Occipital lobe (tissue), 2 donors: ENCODE results near the gene TNKS2. TPM values are rescaled to one million over a fixed set of nuclear protein-coding genes. Genes with fewer than 3 reads are reported as not detected.
"Not testable (repeated sequence)": the region's sequence is repeated elsewhere in the genome, so short reads cannot be mapped to it uniquely, and the experiment has no call there.

ENCODE experiments used
- DNase-seq: peaks from one replicate; lab custom pipeline; 2025; lab: John Stamatoyannopoulos, UW
- total RNA-seq: library from RNA; depleted of rRNA; stranded (reverse); fragments of >200 nt; gene quantifications from one replicate; pipeline ENCODE4 v1.2.3, GENCODE V29; 2014

TNKS2 gene
- total RNA-seq, 1 donor from 2014 or later, result 151 TPM

- DNase-seq, result peak; percentile 12
These were observed 1.7 kb upstream of the TNKS2 start for GRCh38 chr10:91796331-91797047.

- DNase-seq, result no peak
These were observed 1.1 kb upstream of the TNKS2 start for GRCh38 chr10:91797048-91797690.

DNA sequence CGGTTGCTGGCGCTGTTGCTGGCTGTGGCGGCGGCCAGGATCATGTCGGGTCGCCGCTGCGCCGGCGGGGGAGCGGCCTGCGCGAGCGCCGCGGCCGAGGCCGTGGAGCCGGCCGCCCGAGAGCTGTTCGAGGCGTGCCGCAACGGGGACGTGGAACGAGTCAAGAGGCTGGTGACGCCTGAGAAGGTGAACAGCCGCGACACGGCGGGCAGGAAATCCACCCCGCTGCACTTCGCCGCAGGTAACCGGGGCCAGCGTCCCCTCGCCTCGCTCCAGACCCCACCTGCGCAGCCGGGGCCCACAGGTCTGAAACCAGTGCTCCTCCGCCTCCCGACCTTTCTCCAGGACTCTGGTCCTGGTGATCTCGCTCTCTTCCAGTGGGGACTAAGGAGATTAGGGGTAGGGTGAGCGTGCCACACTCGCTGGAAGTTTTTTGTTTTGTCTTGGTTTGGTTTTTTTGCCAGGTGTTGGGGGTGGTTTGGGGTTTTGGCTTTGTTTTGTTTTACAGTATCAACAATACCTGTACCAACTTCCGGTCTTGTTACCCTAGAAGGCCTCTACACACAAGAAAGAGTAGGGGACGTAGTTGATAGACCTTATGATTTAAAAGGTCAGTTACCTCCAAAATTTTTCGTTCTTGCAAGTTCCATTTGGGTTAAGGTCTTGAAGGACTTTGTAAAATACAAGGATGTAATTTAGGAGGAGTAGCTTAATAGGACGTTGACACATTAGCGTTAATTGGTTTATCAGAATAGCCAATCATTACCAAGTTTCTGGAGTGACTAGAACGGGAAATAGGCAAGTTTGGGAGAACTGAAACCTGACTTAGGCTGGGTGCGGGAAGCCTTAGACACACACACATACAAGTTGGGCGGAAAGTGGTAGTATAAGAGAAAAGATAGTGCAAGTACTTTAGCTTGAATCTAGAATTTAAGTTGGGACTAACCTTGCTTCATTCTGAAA lies 704 bp downstream of the TNKS2 start:
- DNase-seq, result no peak

DNA sequence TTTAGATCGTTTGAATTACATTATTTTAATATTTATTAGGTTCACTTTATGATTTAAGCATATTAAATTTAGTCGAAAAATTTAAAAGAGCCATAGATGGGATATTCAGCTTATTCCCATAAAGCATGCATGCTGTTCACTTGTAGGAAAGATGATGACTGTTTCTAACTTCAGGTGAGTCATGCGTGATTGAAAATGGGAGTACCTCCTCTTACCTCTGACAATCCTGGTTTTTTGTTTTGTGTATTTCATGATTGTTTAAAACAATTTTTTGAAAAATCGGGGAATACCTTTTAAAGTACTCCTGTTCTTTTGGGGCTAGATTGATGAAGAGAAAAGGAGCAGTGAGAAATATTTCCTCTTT lies 1.4 kb downstream of the TNKS2 start:
- DNase-seq, result no peak

- no peak for DNase-seq
These were observed 2.0 kb downstream of the TNKS2 start for GRCh38 chr10:91800182-91800581.

- no peak for DNase-seq
These were observed 2.5 kb downstream of the TNKS2 start for GRCh38 chr10:91800756-91801155.

DNA sequence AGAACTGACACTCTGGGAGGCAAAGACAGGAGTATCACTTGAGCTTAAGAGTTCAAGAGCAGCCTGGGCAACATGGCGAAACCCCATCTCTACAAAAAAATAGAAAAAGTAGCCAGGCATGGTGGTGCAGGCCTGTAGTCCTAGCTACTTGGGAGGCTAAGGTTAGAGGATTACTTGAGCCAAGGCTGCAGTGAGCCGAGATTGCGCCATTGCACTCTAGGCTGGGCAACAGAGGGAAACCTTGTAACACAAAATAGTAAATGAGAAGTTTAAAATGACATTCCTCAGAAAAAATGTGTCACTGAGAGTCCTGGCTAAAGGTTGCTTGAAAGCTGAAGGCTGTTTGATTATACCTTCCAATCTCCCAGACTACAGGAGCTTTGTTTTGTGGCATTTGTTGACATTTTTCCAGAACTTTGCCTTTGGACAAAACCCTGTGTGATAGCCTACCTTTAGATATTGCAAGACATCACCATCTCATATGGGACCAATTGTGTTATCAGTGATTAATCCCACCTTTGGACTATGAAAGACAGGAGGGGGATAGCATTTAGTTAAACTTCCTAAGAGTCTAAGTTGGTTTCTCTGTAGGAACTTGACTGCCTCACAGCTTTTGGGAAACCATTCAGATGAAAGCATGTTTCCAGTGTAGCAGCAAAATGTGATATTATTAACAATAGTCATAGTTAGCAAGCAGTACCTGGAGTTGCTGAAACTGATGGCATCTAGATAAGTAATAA lies 5.3 kb downstream of the TNKS2 start:
- DNase-seq, result no peak

GRCh38 chr10:91804126-91804510 lies 5.9 kb downstream of the TNKS2 start:
- no peak for DNase-seq

DNA sequence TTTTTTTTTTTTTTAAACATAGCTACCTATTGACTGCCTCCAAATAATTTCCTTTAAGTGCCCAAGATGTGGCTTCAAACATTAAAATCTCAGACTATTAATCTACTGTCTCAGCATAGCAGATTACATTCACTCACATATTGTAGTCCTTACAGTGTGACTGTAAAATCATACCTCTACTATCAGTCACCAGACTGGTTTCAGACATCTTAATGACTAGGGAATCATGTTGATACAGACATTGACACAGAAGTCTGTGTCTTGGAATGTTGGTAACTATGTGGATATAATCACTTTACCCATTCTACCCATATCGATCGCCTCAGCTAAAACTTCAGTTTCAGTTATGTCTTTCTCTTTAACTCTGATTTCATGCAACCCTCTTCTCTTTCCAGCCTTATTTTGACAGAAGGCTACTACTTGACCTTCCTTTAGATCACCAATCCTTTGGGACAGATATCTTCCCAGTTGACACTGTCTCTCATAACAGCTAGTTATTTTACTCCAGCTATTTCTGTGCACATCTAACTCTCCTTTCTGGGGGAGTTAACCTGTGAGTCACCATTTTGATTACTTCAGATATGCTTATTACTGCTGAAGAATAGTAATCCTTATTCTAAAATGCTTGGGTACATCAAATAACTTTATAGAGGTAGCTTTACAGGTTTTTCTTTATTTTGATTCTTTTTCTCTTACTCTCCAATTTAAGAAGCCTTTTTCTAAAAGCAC lies 7.0 kb downstream of the TNKS2 start:
- no peak for DNase-seq

DNA sequence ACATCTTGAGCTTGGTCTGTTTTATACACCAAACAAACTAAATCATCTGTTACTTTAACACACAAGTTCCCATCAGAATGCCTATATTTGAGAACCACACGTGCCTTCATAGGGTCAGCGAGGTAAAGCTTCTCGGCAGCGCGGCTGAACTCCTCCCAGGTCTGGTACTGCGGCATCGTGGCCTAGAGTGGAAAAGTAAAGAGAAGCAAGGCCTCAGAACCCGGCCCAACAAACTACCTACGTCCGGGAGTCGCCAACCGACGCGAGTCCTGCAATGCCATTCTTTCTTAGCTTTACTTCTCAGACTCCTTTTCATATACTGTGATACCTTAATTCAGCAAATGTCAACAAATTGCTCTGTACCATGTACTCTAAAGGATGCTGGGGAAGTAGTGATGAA lies 9.0 kb downstream of the TNKS2 start:
- not testable (repeated sequence) for DNase-seq

DNA sequence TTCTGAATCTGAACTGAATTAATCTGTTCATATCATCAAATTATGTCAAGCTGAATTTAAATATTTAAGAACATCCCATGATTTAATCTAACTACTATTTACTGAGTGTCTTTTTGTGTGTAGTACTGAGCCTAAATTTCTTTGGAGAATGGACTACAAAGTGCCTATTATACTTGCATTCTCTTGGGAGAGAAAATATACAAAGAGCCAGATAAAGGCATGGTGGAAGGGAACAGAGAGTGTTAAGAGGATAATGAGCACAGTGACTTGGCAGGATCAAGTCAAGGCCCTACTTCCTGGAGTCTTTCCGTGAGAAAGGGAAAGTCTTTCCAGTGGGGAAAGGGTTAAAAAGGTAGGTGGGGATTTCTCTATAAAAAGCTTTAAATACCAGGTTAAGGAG lies 15.0 kb downstream of the TNKS2 start:
- no peak for DNase-seq

GRCh38 chr10:91816981-91817380 lies 18.8 kb downstream of the TNKS2 start:
- DNase-seq, result no peak

GRCh38 chr10:91820144-91820543 lies 21.9 kb downstream of the TNKS2 start:
- DNase-seq, result no peak

- no peak for DNase-seq
These were observed 25.9 kb downstream of the TNKS2 start for GRCh38 chr10:91824076-91824475.

DNA sequence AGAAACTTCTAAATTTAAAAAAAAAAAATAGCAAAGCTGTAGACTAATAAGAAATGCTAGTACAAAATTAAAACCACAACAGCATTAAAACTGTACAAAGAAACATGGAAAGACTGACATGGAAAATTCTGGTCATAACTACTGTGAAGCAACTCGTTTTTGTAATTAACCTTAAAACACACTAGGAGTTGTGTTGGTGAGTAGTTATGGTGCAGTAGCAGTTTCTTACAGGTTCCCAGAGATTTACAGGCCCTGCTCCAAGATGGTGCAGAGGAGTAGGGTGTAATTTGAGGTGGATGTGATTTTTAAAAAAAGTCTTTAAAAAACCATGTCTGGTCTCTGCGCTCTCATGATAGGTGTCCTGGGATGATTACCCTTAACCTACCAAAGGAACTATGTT lies 31.0 kb downstream of the TNKS2 start:
- no peak for DNase-seq

- DNase-seq, result no peak
These were observed 40.0 kb downstream of the TNKS2 start for GRCh38 chr10:91838199-91838598.

DNA sequence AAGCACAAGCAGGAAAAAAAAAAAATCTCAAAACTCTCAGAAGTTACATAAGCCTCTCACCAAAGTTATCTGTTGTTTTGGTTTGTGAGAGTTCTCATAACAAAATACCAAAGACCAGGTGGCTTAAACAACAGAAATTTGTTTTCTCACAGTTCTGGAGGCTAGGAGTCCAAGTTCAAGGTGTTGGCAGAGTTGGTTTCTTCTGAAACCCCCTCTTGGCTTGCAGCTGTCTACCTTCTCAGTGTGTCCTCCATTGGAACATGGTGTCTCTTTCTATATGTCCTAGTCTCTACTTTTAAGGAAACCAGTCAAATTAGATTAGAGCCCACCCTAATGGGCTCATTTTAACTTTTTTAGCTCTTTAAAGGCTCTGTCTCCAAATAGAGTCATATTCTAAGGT lies 44.9 kb downstream of the TNKS2 start:
- DNase-seq, result no peak

- DNase-seq, result no peak
These were observed 58.4 kb downstream of the TNKS2 start for GRCh38 chr10:91856637-91857036.

DNA sequence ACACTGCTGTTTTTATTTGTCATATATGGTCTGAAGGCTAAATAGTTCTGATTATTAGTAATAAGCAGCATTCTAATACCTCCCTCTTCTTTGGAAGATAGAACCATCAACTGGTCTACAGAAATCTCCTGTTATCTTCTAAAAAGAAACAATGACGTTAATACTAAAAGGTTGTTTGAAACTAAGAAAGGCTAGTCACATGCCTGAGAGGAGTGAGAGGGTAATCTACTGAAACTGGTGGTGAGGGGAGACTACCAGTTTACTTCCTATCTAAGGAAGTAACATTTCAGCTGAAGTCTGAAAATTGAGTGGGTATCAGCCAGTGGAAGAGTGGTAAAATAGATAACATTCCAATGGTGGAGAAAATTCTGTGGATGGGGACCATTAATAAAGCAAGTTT lies 62.7 kb downstream of the TNKS2 start:
- no peak for DNase-seq

DNA sequence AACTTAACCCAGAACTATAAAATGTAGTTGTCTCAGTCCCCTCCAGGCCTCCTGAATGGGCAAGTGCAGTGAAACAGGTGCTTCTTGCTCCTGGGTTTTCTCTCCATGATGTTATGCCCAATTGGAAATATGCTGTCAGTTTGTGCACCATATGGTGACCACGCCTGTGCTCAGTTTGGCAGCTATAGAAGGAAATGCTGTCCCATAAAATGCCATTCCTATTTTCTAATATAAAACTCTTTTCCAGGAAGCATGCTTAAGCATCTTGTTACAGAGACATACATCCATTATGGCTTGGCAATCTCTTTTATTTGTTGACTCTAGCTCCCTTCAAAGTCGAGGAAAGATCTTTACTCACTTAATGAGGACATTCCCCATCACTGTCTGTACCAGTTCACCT lies 65.9 kb downstream of the TNKS2 start:
- DNase-seq, result no peak

- no peak for DNase-seq
These were observed 66.5 kb downstream of the TNKS2 start for GRCh38 chr10:91864744-91865143.
